ENCODE measurements around the gene CGB8. TPM values are rescaled to one million over a fixed set of nuclear protein-coding genes. Genes with fewer than 3 reads are reported as not detected.

Gene CGB8
- total RNA-seq, 1 donor from 2014 or later: not detected

GRCh38 chr19:49010453-49010852 is 38.5 kb downstream of the CGB8 start:
- H3K4me1 ChIP-seq: no peaks in the 10 kb centered on the region
- peaks cover 61 to 74% of the 10 kb centered on the region in 2 donors for H3K36me3 ChIP-seq
- no peak overlapping the region for H3K27ac ChIP-seq
- TF ChIP-seq, protein P1, sequence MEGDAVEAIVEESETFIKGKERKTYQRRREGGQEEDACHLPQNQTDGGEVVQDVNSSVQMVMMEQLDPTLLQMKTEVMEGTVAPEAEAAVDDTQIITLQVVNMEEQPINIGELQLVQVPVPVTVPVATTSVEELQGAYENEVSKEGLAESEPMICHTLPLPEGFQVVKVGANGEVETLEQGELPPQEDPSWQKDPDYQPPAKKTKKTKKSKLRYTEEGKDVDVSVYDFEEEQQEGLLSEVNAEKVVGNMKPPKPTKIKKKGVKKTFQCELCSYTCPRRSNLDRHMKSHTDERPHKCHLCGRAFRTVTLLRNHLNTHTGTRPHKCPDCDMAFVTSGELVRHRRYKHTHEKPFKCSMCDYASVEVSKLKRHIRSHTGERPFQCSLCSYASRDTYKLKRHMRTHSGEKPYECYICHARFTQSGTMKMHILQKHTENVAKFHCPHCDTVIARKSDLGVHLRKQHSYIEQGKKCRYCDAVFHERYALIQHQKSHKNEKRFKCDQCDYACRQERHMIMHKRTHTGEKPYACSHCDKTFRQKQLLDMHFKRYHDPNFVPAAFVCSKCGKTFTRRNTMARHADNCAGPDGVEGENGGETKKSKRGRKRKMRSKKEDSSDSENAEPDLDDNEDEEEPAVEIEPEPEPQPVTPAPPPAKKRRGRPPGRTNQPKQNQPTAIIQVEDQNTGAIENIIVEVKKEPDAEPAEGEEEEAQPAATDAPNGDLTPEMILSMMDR (IDR thresholded peaks at IDR 0.05): no peak
- no peaks in the 10 kb centered on the region for H3K9me3 ChIP-seq
- H3K27me3 ChIP-seq: no peaks in the 10 kb centered on the region
- no peak for DNase-seq (ENCODE audit: low spot score in 2 of 2)
- H3K4me3 ChIP-seq: no peak overlapping the region
- intact Hi-C loops (cut with DNase I): no loop called here

DNA sequence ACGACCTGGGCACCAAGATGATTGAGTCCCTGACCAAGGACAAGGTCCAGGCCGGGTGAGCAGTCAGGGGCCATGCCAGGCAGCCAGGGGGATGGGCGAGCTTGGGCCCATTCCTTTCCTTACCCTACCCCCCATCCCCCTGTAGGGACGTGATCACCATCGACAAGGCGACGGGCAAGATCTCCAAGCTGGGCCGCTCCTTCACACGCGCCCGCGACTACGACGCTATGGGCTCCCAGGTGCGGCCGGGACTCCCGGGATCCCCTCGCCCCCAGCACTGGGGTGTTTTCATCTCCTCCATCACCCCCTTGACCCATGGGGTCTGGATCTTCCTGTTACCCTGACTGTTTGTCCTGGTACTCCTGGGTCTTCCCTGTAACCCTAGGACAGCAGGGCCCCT is 39.1 kb downstream of the CGB8 start:
- no peak for DNase-seq (ENCODE audit: low spot score in 2 of 2)

GRCh38 chr19:49006905-49007304 is 42.0 kb downstream of the CGB8 start:
- TF ChIP-seq, protein P1 (IDR thresholded peaks at IDR 0.05): no peak
- H3K9me3 ChIP-seq: no peaks in the 10 kb centered on the region
- DNase-seq (ENCODE audit: low spot score in 2 of 2): no peak
- H3K4me1 ChIP-seq: no peaks in the 10 kb centered on the region
- H3K27ac ChIP-seq: no peak overlapping the region
- peaks cover 75 to 85% of the 10 kb centered on the region in 2 donors for H3K36me3 ChIP-seq
- no peak overlapping the region for H3K4me3 ChIP-seq
- H3K27me3 ChIP-seq: no peaks in the 10 kb centered on the region
- intact Hi-C loops (cut with DNase I): no loop called here

More for the DNA sequence above, 39.1 kb downstream of the CGB8 start:
- Histone ChIP-seq H3K4me1 (no peaks in the 10 kb centered on the region), H3K27me3 (no peaks in the 10 kb centered on the region), H3K9me3 (no peaks in the 10 kb centered on the region), H3K27ac (no peak overlapping the region), H3K4me3 (no peak overlapping the region), H3K36me3 (peaks cover 66 to 74% of the 10 kb centered on the region in 2 donors)
- TF ChIP-seq, protein P1 (IDR thresholded peaks at IDR 0.05): no peak
- intact Hi-C loops (cut with DNase I): no loop called here

GRCh38 chr19:49004964-49005614 is 43.8 kb downstream of the CGB8 start:
- peaks cover 60 to 67% of the 10 kb centered on the region in 2 donors for H3K36me3 ChIP-seq
- intact Hi-C loops (cut with DNase I): no loop called here
- no peak overlapping the region for H3K4me3 ChIP-seq
- no peaks in the 10 kb centered on the region for H3K27me3 ChIP-seq
- DNase-seq (ENCODE audit: low spot score in 2 of 2): no peak
- TF ChIP-seq, protein P1 (IDR thresholded peaks at IDR 0.05): no peak
- no peak overlapping the region for H3K27ac ChIP-seq
- H3K4me1 ChIP-seq: no peaks in the 10 kb centered on the region
- no peaks in the 10 kb centered on the region for H3K9me3 ChIP-seq

GRCh38 chr19:49004133-49004532 is 44.8 kb downstream of the CGB8 start:
- Histone ChIP-seq H3K4me3 (no peak overlapping the region), H3K4me1 (no peaks in the 10 kb centered on the region), H3K9me3 (no peaks in the 10 kb centered on the region), H3K27me3 (no peaks in the 10 kb centered on the region), H3K36me3 (peaks cover 54 to 58% of the 10 kb centered on the region in 2 donors), H3K27ac (no peak overlapping the region)
- TF ChIP-seq, protein P1 (IDR thresholded peaks at IDR 0.05): no peak
- intact Hi-C loops (cut with DNase I): no loop called here
- DNase-seq (ENCODE audit: low spot score in 2 of 2): no peak

Data from ascending aorta (tissue), 2 donors.